SK-N-SH (cell line): ENCODE data around the gene MACO1. TPM values are rescaled to one million over a fixed set of nuclear protein-coding genes. Genes with fewer than 3 reads are reported as not detected.

Source experiments
- CTCF ChIA-PET: fragments of 300-600, 350-600 bp; formaldehyde crosslinking; extraction: SDS; loops from one replicate; lab custom pipeline; 2021; lab: Yijun Ruan, JAX
- POLR2A ChIA-PET: fragments of 350-600 bp; sonication (Branson Sonifier 250); formaldehyde crosslinking; extraction: SDS; loops from one replicate; lab custom pipeline; 2020; ENCODE audit warnings: antibody characterized with exemption, inconsistent platforms; lab: Yijun Ruan, JAX
- DNase-seq: peaks from one replicate; pipeline ENCODE4 v3.0.0; 2012
- H2AFZ ChIP-seq: fragments of 200-600 bp; sonication (generic); 2 replicates; pipeline ENCODE4 v1.8.1; 2016; ENCODE audit warnings: antibody characterized with exemption, mild to moderate bottlenecking, low read depth
- H3F3A ChIP-seq: fragments of 200-600 bp; sonication (generic); replicated peaks from 2 replicates; pipeline ENCODE3; 2016; ENCODE audit warnings: antibody characterized with exemption, mild to moderate bottlenecking; ENCODE audit not compliant: insufficient read depth
- H3K27ac ChIP-seq, 2 experiments: fragments of 200-500 bp in 1 of 2; fragments of 200-600 bp in 1 of 2; sonication (Bioruptor generic) in 1 of 2; sonication (generic), shearing (Covaris generic) in 1 of 2; 2 replicates each; pipeline versions ENCODE4 v1.5.1 to v1.6.1; 2014 to 2016; ENCODE audit warnings: low read depth in 2 of 2, inconsistent platforms in 1 of 2, low read length in 1 of 2, mild to moderate bottlenecking in 1 of 2, mixed read lengths in 1 of 2
- H3K27me3 ChIP-seq: fragments of 200-600 bp; sonication (generic), shearing (Covaris generic); 2 replicates; pipeline ENCODE4 v1.6.1; 2016; ENCODE audit warnings: mixed run types; ENCODE audit not compliant: insufficient read depth
- H3K36me3 ChIP-seq, 2 experiments: fragments of 200-500 bp in 1 of 2; fragments of 200-600 bp in 1 of 2; sonication (Bioruptor generic) in 1 of 2; sonication (generic) in 1 of 2; replicated peaks in 1 of 2; 2 replicates each; pipeline versions ENCODE3 to v1.5.1; 2014 to 2016; ENCODE audit warnings: low read length in 1 of 2, mild to moderate bottlenecking in 1 of 2; ENCODE audit not compliant: insufficient read depth in 2 of 2, control insufficient read depth in 1 of 2
- H3K4me1 ChIP-seq, 2 experiments: fragments of 200-500 bp in 1 of 2; fragments of 200-600 bp in 1 of 2; sonication (Bioruptor generic) in 1 of 2; sonication (generic), shearing (Covaris generic) in 1 of 2; 2 replicates each; pipeline versions ENCODE4 v1.5.1 to v1.6.1; 2014 to 2016; ENCODE audit warnings: low read depth in 1 of 2, low read length in 1 of 2, mixed run types in 1 of 2; ENCODE audit not compliant: insufficient read depth in 2 of 2, control insufficient read depth in 1 of 2
- H3K4me2 ChIP-seq: fragments of 200-600 bp; sonication (generic), shearing (Covaris generic); 2 replicates; pipeline ENCODE4 v1.6.1; 2017; ENCODE audit warnings: mixed run types
- H3K4me3 ChIP-seq, 2 experiments: fragments of 200-500 bp in 1 of 2; fragments of 200-600 bp in 1 of 2; sonication (Bioruptor generic) in 1 of 2; sonication (generic), shearing (Covaris generic) in 1 of 2; 2 replicates each; pipeline versions ENCODE4 v1.5.1 to v1.8.1; 2014 to 2016; ENCODE audit warnings: low read depth in 2 of 2, inconsistent platforms in 1 of 2, low read length in 1 of 2, mild to moderate bottlenecking in 1 of 2, mixed read lengths in 1 of 2, moderate library complexity in 1 of 2
- H3K79me2 ChIP-seq: fragments of 200-600 bp; sonication (generic); 2 replicates; pipeline ENCODE4 v1.8.1; 2017; ENCODE audit warnings: mild to moderate bottlenecking; ENCODE audit not compliant: insufficient read depth
- H3K9ac ChIP-seq: fragments of 200-600 bp; sonication (generic); 2 replicates; pipeline ENCODE4 v1.6.1; 2017; ENCODE audit warnings: mixed run types
- H3K9me2 ChIP-seq: fragments of 200-600 bp; sonication (generic); 2 replicates; pipeline ENCODE4 v1.6.1; 2017; ENCODE audit warnings: mixed run types
- H3K9me3 ChIP-seq: fragments of 200-600 bp; sonication (generic); 2 replicates; pipeline ENCODE4 v1.6.1; 2017; ENCODE audit warnings: mixed run types, mild to moderate bottlenecking, moderate library complexity
- H4K20me1 ChIP-seq: fragments of 200-600 bp; sonication (generic); 2 replicates; pipeline ENCODE4 v1.6.1; 2017; ENCODE audit warnings: mild to moderate bottlenecking, mixed run types; ENCODE audit not compliant: insufficient read depth
- EP300 ChIP-seq, 2 experiments: IDR thresholded peaks; 2 replicates each; pipeline versions ENCODE4 v1.4.0 to v1.6.1; 2012; ENCODE audit warnings: borderline replicate concordance in 1 of 2, low read depth in 1 of 2, low read length in 1 of 2
- EZH2phosphoT487 ChIP-seq: fragments of 200-600 bp; sonication (generic); IDR thresholded peaks from 2 replicates; pipeline ENCODE4 v1.6.1; 2017; ENCODE audit warnings: low read depth, mixed run types, mild to moderate bottlenecking, antibody characterized with exemption, moderate library complexity, borderline replicate concordance
- FOSL2 ChIP-seq: IDR thresholded peaks from 2 replicates; pipeline ENCODE4 v1.4.0; 2012; ENCODE audit warnings: low read depth, mild to moderate bottlenecking, moderate library complexity, borderline replicate concordance
- JUND ChIP-seq: IDR thresholded peaks from 2 replicates; pipeline ENCODE4 v1.4.0; 2012
- MAX ChIP-seq: IDR thresholded peaks from 2 replicates; pipeline ENCODE4 v1.4.0; 2012; ENCODE audit warnings: low read depth
- NFIC ChIP-seq: IDR thresholded peaks from 2 replicates; pipeline ENCODE4 v1.4.0; 2012; ENCODE audit warnings: borderline replicate concordance
- NRF1 ChIP-seq: IDR thresholded peaks from 2 replicates; pipeline ENCODE4 v1.6.1; 2012; ENCODE audit warnings: low read depth, mild to moderate bottlenecking, low read length
- PBX3 ChIP-seq: IDR thresholded peaks from 2 replicates; pipeline ENCODE4; 2012
- RXRA ChIP-seq: IDR thresholded peaks from 2 replicates; pipeline ENCODE4 v1.4.0; 2012; ENCODE audit warnings: low read depth, mild to moderate bottlenecking, borderline replicate concordance
- TCF12 ChIP-seq: IDR thresholded peaks from 2 replicates; pipeline ENCODE4 v1.4.0; 2012
- WGBS: methylation state at CpG from one replicate; pipeline ENCODE4 v1.1.6; 2017; ENCODE audit warnings: low lambda C conversion rate; 5-methylcytosine and 5-hydroxymethylcytosine counted together
- polyA plus RNA-seq, 3 experiments: library from polyadenylated mRNA; depleted of rRNA; stranded (reverse); fragments of >200 nt; gene quantifications; 2 replicates each; pipeline ENCODE4 v1.2.3, GENCODE V29; 2012
- TF ChIP-seq, protein P1 (sequence below): IDR thresholded peaks from 2 replicates; pipeline ENCODE4 v1.6.1; 2012; ENCODE audit warnings: mild to moderate bottlenecking, low read depth, low read length, moderate library complexity
- TF ChIP-seq, protein P2 (sequence below): fragments of 150-350 bp; IDR thresholded peaks from 2 replicates; pipeline ENCODE4 v1.6.1; 2016; ENCODE audit warnings: mild to moderate bottlenecking, low read depth, low read length
- TF ChIP-seq, protein P3 (sequence below): IDR thresholded peaks from 2 replicates; pipeline ENCODE4 v1.4.0; 2012; ENCODE audit warnings: low read depth, borderline replicate concordance

The MACO1 gene
- polyA plus RNA-seq, 1 of the 3 experiments (the other 2 are of a cell fraction) = 6.9 TPM

GRCh38 chr1:25469177-25469576 is 38.5 kb downstream of the MACO1 start:
- peaks cover 95% of the 10 kb centered on the region for H3K79me2 ChIP-seq
- H3K4me1 ChIP-seq = peaks cover 0 to 8% of the 10 kb centered on the region in 2 experiments; a peak in 2 of 4 replicates
- no peak for TF ChIP-seq RXRA
- peak in 1 of 2 experiments; percentile 11; a peak in 1 of 4 replicates for TF ChIP-seq EP300 (IDR thresholded peaks at IDR 0.05; ENCODE audit: borderline replicate concordance in 1 of 2, low read depth in 1 of 2, low read length in 1 of 2)
- TF ChIP-seq FOSL2 = peak; percentile 58
- peak; percentile 25; the same call in 1 of the 2 replicates for TF ChIP-seq JUND
- no peak for TF ChIP-seq NFIC
- no peak for TF ChIP-seq NRF1
- H4K20me1 ChIP-seq = peaks cover 10% of the 10 kb centered on the region; the same call in 1 of the 2 replicates
- H3F3A ChIP-seq = peaks cover 23% of the 10 kb centered on the region
- no peak overlapping the region for H3K4me3 ChIP-seq
- no peaks in the 10 kb centered on the region for H3K9me3 ChIP-seq
- H3K4me2 ChIP-seq = no peak overlapping the region
- no peak for DNase-seq
- no peaks in the 10 kb centered on the region for H3K9me2 ChIP-seq
- 21% methylated on average over 2 of the region's 2 CpGs for WGBS
- peak overlapping the region; percentile 29; the same call in 1 of the 2 replicates for H3K9ac ChIP-seq
- POLR2A ChIA-PET = no interaction called here
- peak overlapping the region in 1 of 2 experiments; percentile 61; a peak in 2 of 4 replicates for H3K27ac ChIP-seq
- peaks cover 0 to 8% of the 10 kb centered on the region in 2 experiments for H3K36me3 ChIP-seq
- H2AFZ ChIP-seq = no peak overlapping the region
- CTCF ChIA-PET = interaction anchor here (1.5 kb wide), 1 partner anchor 19 kb away, joined by 7 read pairs; no protein-coding TSS in a partner anchor
- H3K27me3 ChIP-seq = no peaks in the 10 kb centered on the region

GRCh38 chr1:25472471-25472870 is 41.8 kb downstream of the MACO1 start:
- Histone ChIP-seq H3K27ac (no peak overlapping the region), H3K9ac (no peak overlapping the region), H3K4me1 (peaks cover 0 to 12% of the 10 kb centered on the region in 2 experiments; a peak in 3 of 4 replicates), H3F3A (peaks cover 17% of the 10 kb centered on the region), H2AFZ (no peak overlapping the region), H3K4me3 (no peak overlapping the region), H4K20me1 (peaks cover 10% of the 10 kb centered on the region; the same call in 1 of the 2 replicates), H3K27me3 (no peaks in the 10 kb centered on the region), H3K9me3 (no peaks in the 10 kb centered on the region), H3K36me3 (peaks cover 0 to 7% of the 10 kb centered on the region in 2 experiments)
- 98% methylated on average over 4 of the region's 4 CpGs for WGBS
- DNase-seq = no peak
- ChIA-PET CTCF (interaction anchor here (1.0 to 1.8 kb wide), 3 partner anchors 12 to 30 kb away, joined by 3 to 7 read pairs (median 4); no protein-coding TSS in a partner anchor), POLR2A (no interaction called here)
- TF ChIP-seq, protein P1, sequence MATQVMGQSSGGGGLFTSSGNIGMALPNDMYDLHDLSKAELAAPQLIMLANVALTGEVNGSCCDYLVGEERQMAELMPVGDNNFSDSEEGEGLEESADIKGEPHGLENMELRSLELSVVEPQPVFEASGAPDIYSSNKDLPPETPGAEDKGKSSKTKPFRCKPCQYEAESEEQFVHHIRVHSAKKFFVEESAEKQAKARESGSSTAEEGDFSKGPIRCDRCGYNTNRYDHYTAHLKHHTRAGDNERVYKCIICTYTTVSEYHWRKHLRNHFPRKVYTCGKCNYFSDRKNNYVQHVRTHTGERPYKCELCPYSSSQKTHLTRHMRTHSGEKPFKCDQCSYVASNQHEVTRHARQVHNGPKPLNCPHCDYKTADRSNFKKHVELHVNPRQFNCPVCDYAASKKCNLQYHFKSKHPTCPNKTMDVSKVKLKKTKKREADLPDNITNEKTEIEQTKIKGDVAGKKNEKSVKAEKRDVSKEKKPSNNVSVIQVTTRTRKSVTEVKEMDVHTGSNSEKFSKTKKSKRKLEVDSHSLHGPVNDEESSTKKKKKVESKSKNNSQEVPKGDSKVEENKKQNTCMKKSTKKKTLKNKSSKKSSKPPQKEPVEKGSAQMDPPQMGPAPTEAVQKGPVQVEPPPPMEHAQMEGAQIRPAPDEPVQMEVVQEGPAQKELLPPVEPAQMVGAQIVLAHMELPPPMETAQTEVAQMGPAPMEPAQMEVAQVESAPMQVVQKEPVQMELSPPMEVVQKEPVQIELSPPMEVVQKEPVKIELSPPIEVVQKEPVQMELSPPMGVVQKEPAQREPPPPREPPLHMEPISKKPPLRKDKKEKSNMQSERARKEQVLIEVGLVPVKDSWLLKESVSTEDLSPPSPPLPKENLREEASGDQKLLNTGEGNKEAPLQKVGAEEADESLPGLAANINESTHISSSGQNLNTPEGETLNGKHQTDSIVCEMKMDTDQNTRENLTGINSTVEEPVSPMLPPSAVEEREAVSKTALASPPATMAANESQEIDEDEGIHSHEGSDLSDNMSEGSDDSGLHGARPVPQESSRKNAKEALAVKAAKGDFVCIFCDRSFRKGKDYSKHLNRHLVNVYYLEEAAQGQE = no peak
- TF ChIP-seq, protein P2, sequence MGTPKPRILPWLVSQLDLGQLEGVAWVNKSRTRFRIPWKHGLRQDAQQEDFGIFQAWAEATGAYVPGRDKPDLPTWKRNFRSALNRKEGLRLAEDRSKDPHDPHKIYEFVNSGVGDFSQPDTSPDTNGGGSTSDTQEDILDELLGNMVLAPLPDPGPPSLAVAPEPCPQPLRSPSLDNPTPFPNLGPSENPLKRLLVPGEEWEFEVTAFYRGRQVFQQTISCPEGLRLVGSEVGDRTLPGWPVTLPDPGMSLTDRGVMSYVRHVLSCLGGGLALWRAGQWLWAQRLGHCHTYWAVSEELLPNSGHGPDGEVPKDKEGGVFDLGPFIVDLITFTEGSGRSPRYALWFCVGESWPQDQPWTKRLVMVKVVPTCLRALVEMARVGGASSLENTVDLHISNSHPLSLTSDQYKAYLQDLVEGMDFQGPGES = no peak
- TF ChIP-seq JUND (no peak), FOSL2 (no peak), EZH2phosphoT487 (no peak), MAX (no peak), TCF12 (no peak), PBX3 (no peak)
- TF ChIP-seq, protein P3, sequence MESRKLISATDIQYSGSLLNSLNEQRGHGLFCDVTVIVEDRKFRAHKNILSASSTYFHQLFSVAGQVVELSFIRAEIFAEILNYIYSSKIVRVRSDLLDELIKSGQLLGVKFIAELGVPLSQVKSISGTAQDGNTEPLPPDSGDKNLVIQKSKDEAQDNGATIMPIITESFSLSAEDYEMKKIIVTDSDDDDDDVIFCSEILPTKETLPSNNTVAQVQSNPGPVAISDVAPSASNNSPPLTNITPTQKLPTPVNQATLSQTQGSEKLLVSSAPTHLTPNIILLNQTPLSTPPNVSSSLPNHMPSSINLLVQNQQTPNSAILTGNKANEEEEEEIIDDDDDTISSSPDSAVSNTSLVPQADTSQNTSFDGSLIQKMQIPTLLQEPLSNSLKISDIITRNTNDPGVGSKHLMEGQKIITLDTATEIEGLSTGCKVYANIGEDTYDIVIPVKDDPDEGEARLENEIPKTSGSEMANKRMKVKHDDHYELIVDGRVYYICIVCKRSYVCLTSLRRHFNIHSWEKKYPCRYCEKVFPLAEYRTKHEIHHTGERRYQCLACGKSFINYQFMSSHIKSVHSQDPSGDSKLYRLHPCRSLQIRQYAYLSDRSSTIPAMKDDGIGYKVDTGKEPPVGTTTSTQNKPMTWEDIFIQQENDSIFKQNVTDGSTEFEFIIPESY = no peak
- TF ChIP-seq, all 33 proteins: peak for 0
- Histone ChIP-seq H3K79me2 (peaks cover 91% of the 10 kb centered on the region), H3K9me2 (no peaks in the 10 kb centered on the region), H3K4me2 (no peak overlapping the region)
